OCI-LY1 (cell line): ENCODE data around the gene DTNB.

Experiments
- EZH2 ChIP-seq: fragments of 200-600 bp; sonication (generic), shearing (Covaris generic); IDR thresholded peaks from 2 replicates; pipeline ENCODE4 v1.8.0; 2017; ENCODE audit warnings: borderline replicate concordance, mixed run types, mild to moderate bottlenecking, antibody characterized with exemption, low read length, moderate library complexity, mixed read lengths
- TF ChIP-seq, protein P1 (sequence below): fragments of 200-600 bp; sonication (generic), shearing (Covaris generic); IDR thresholded peaks from 2 replicates; pipeline ENCODE4 v1.5.1; 2017; ENCODE audit warnings: mild to moderate bottlenecking, antibody characterized with exemption, low read length, moderate library complexity, mixed read lengths

GRCh38 chr2:25541378-25541777 is 132.0 kb downstream of the DTNB start:
- TF ChIP-seq, protein P1, sequence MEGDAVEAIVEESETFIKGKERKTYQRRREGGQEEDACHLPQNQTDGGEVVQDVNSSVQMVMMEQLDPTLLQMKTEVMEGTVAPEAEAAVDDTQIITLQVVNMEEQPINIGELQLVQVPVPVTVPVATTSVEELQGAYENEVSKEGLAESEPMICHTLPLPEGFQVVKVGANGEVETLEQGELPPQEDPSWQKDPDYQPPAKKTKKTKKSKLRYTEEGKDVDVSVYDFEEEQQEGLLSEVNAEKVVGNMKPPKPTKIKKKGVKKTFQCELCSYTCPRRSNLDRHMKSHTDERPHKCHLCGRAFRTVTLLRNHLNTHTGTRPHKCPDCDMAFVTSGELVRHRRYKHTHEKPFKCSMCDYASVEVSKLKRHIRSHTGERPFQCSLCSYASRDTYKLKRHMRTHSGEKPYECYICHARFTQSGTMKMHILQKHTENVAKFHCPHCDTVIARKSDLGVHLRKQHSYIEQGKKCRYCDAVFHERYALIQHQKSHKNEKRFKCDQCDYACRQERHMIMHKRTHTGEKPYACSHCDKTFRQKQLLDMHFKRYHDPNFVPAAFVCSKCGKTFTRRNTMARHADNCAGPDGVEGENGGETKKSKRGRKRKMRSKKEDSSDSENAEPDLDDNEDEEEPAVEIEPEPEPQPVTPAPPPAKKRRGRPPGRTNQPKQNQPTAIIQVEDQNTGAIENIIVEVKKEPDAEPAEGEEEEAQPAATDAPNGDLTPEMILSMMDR = no peak
- TF ChIP-seq EZH2 = no peak
